ENCODE data around the gene RBSN.
A peak's percentile ranks its signal among the peaks of the same experiment; 100 is the strongest.

Gene RBSN

GRCh38 chr3:15060029-15060428, 38.9 kb downstream of the RBSN start:
- Histone ChIP-seq H4K20me1 (ENCODE audit: control insufficient read depth, insufficient read depth, low read depth, low read length) (peaks cover 16% of the 10 kb centered on the region), H3K4me3 (ENCODE audit: low read length) (no peak overlapping the region), H3K79me2 (ENCODE audit: control insufficient read depth, low read length) (peaks cover 91% of the 10 kb centered on the region), H3K27me3 (ENCODE audit: control insufficient read depth, low read length) (no peaks in the 10 kb centered on the region), H3K9me3 (ENCODE audit: control insufficient read depth, insufficient read depth, low read length) (no peaks in the 10 kb centered on the region), H3K36me3 (ENCODE audit: control insufficient read depth, low read length) (peaks cover 69% of the 10 kb centered on the region), H3K4me1 (ENCODE audit: control insufficient read depth, low read length) (peaks cover 34% of the 10 kb centered on the region), H3K9me2 (replicated peaks; ENCODE audit: control insufficient read depth, low read length) (no peaks in the 10 kb centered on the region), H3K27ac (ENCODE audit: low read depth, low read length) (no peak overlapping the region), H3K4me2 (ENCODE audit: low read length) (no peak overlapping the region), H3F3A (ENCODE audit: control insufficient read depth, insufficient read depth) (0 out of 2 replicates have a peak, but pooled peaks cover 4% of the 10 kb centered on the region)
- TF ChIP-seq EZH2phosphoT487 (IDR thresholded peaks at IDR 0.05; ENCODE audit: borderline replicate concordance, low read length) = no peak
- TF ChIP-seq CTCF (IDR thresholded peaks at IDR 0.05; ENCODE audit: low read depth, low read length, poor library complexity, severe bottlenecking) = no peak

- Histone ChIP-seq H3K4me1 (ENCODE audit: control insufficient read depth, low read length) (peaks cover 39% of the 10 kb centered on the region), H3K27me3 (ENCODE audit: control insufficient read depth, low read length) (no peaks in the 10 kb centered on the region), H3K9me3 (ENCODE audit: control insufficient read depth, insufficient read depth, low read length) (no peaks in the 10 kb centered on the region), H3K9me2 (replicated peaks; ENCODE audit: control insufficient read depth, low read length) (no peaks in the 10 kb centered on the region), H3K79me2 (ENCODE audit: control insufficient read depth, low read length) (peaks cover 99% of the 10 kb centered on the region), H3K4me3 (ENCODE audit: low read length) (no peak overlapping the region), H3K27ac (ENCODE audit: low read depth, low read length) (no peak overlapping the region), H4K20me1 (ENCODE audit: control insufficient read depth, insufficient read depth, low read depth, low read length) (0 out of 2 replicates have a peak, but pooled peaks cover 5% of the 10 kb centered on the region), H3K36me3 (ENCODE audit: control insufficient read depth, low read length) (peaks cover 78% of the 10 kb centered on the region), H3F3A (ENCODE audit: control insufficient read depth, insufficient read depth) (peaks cover 20% of the 10 kb centered on the region), H3K4me2 (ENCODE audit: low read length) (no peak overlapping the region)
- TF ChIP-seq CTCF (IDR thresholded peaks at IDR 0.05; ENCODE audit: low read depth, low read length, poor library complexity, severe bottlenecking) (no peak), EZH2phosphoT487 (IDR thresholded peaks at IDR 0.05; ENCODE audit: borderline replicate concordance, low read length) (no peak)
Observed at GRCh38 chr3:15056676-15057404, 42.1 kb downstream of the RBSN start.

- 0 out of 2 replicates have a peak overlapping the region, but pooled peaks have one; percentile 18 for H3K27ac ChIP-seq (ENCODE audit: low read depth, low read length)
- H3K79me2 ChIP-seq (ENCODE audit: control insufficient read depth, low read length) = peaks cover 97% of the 10 kb centered on the region
- H3K9me3 ChIP-seq (ENCODE audit: control insufficient read depth, insufficient read depth, low read length) = no peaks in the 10 kb centered on the region
- no peaks in the 10 kb centered on the region for H3K9me2 ChIP-seq (replicated peaks; ENCODE audit: control insufficient read depth, low read length)
- H3K36me3 ChIP-seq (ENCODE audit: control insufficient read depth, low read length) = peaks cover 92% of the 10 kb centered on the region
- H4K20me1 ChIP-seq (ENCODE audit: control insufficient read depth, insufficient read depth, low read depth, low read length) = peaks cover 13% of the 10 kb centered on the region
- H3K27me3 ChIP-seq (ENCODE audit: control insufficient read depth, low read length) = no peaks in the 10 kb centered on the region
- TF ChIP-seq CTCF (IDR thresholded peaks at IDR 0.05; ENCODE audit: low read depth, low read length, poor library complexity, severe bottlenecking) = no peak
- TF ChIP-seq EZH2phosphoT487 (IDR thresholded peaks at IDR 0.05; ENCODE audit: borderline replicate concordance, low read length) = no peak
- H3K4me2 ChIP-seq (ENCODE audit: low read length) = peak overlapping the region; percentile 18; the same call in 1 of the 2 replicates
- no peak overlapping the region for H3K4me3 ChIP-seq (ENCODE audit: low read length)
- peaks cover 57% of the 10 kb centered on the region for H3K4me1 ChIP-seq (ENCODE audit: control insufficient read depth, low read length)
- peaks cover 31% of the 10 kb centered on the region for H3F3A ChIP-seq (ENCODE audit: control insufficient read depth, insufficient read depth)
Observed at GRCh38 chr3:15055019-15055557, 43.9 kb downstream of the RBSN start.

Data from DOHH2 (cell line).